DMS53 treated with DMSO at 0.1 percent for 48 hours (cell line): ENCODE data around the gene RTCB.

Source experiments
- DNase-seq: peaks from one replicate; lab custom pipeline; 2025; ENCODE audit not compliant: unreplicated experiment; lab: John Stamatoyannopoulos, UW

The RTCB gene

DNA sequence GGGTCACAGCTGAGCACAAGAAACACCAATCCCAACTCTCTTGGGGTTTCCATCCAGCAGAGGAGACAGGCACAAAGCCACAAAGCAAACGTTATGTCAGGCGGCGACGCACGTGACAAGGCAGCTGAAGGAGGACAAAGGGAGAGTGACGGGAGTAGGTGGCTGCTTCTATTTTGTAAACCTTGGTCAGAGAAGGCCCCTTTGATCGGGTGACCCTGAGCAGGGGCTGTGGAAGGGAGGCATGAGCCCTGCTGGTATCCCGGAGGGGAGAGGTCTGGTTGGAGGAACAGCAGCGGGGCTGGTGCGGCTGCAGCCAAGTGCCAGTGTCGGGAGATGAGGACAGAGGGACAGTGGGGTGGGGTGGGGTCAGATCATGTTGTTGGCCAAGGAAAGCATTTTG, 71.6 kb downstream of the RTCB start:
- no peak for DNase-seq

DNA sequence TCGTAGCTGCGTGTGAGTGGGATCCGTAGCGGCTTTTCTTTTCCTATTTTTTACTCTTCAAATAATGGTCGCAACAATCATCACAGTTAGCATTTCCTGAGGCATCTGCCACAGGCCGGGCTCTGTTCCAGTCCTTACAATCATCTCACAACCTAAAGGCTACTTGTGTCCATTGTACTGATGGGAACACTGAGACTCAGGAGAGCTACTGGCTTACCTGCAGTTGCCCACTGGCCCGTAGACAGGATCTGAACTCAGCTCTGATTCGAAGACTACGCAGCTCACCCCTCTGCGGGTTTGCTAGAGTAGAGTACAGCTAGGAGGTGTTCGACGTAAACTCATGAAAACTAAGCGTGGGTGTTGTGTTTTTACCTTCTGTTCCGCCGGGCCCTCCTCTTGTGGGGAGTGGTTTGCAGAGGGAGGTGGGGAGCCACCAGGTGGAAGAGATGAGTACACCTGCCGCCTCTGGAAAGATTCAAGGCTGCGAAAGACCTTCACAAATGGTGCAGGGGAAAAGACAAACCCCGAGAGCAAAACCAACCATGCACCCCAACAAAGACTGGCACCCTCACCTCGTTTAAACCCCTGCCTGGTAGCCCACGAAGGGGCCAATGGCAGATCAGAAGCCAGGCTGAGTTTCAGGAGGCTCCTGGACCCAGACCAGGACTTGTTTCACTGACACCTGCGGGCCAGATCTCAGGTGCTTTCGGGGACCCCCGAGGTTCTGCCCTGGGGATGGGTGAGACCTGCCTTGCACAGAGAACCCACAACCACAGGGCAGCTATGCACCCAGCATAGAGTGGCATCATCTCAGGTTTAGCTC, 72.6 kb downstream of the RTCB start:
- no peak for DNase-seq

DNA sequence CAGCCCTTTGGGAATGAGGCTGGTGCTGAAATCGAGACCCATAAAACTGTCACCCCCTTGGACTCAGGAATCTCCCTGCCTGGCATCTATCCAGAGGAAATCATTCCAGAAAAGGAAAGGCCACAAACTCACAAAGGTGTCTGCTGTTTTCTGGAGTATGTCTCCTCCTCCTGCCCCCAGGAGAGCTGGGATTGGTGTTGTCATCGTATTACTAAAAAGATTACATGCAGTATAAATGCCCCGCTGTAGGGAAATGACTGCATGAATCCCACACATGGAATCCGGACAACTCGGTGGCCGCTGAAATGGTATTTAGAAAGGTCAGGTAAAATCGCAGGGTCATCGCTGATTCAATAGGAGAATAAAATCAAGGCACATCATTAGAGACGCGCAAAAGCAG, 73.3 kb downstream of the RTCB start:
- no peak for DNase-seq
